Esophagus (tissue), 2 donors: ENCODE data around the gene ZNF536. TPM values are rescaled to one million over a fixed set of nuclear protein-coding genes. Genes with fewer than 3 reads are reported as not detected.

Source experiments
- H3K27ac ChIP-seq, 2 donors: one replicate each; pipeline ENCODE4 v1.5.1; 2013; ENCODE audit warnings: low read depth in 2 of 2, mild to moderate bottlenecking in 2 of 2, inconsistent platforms in 1 of 2, low read length in 1 of 2, moderate library complexity in 1 of 2
- H3K27me3 ChIP-seq, 2 donors: one replicate each; pipeline ENCODE4 v1.6.1; 2013; ENCODE audit warnings: low read length in 2 of 2, control low read depth in 1 of 2, mild to moderate bottlenecking in 1 of 2; ENCODE audit not compliant: insufficient read depth in 2 of 2, control insufficient read depth in 1 of 2
- H3K36me3 ChIP-seq, 2 donors: one replicate each; pipeline ENCODE4 v1.6.1; 2013; ENCODE audit warnings: low read length in 1 of 2; ENCODE audit not compliant: control insufficient read depth in 2 of 2, insufficient read depth in 2 of 2
- H3K4me1 ChIP-seq, 2 donors: one replicate each; pipeline ENCODE4 v1.6.1; 2013; ENCODE audit warnings: low read length in 1 of 2; ENCODE audit not compliant: control insufficient read depth in 2 of 2, insufficient read depth in 2 of 2
- H3K4me3 ChIP-seq, 2 donors: one replicate each; pipeline ENCODE4 v1.5.1; 2013; ENCODE audit warnings: low read length in 2 of 2, mild to moderate bottlenecking in 2 of 2, low read depth in 1 of 2, moderate library complexity in 1 of 2
- H3K9me3 ChIP-seq, 2 donors: one replicate each; pipeline ENCODE4 v1.6.1; 2013; ENCODE audit warnings: mild to moderate bottlenecking in 2 of 2, low read depth in 1 of 2, low read length in 1 of 2, moderate library complexity in 1 of 2; ENCODE audit not compliant: control insufficient read depth in 2 of 2, insufficient read depth in 1 of 2
- WGBS, 2 donors: extraction: QIAGEN DNeasy Blood & Tissue Kit; methylation state at CpG; one replicate each; pipeline ENCODE4 v1.1.7; 2013; 5-methylcytosine and 5-hydroxymethylcytosine counted together
- polyA plus RNA-seq, 2 donors: library from polyadenylated mRNA; stranded (reverse); fragments of 200-250 nt; gene quantifications; one replicate each; pipeline ENCODE4 v1.2.3, GENCODE V29; 2013
- donor health status: healthy with polysubstance abuse.
- donor health status: Bipolar disorder and iron deficiency.

ZNF536 gene
- polyA plus RNA-seq: under 1 TPM; 0.53 to 0.57 TPM

GRCh38 chr19:30371960-30372824, at the start of gene ZNF536:
ZNF536 (plus strand) TSS chr19:30372384; CDS start chr19:30443563, 71,179 bp downstream.
- Histone ChIP-seq H3K36me3 (no peaks in the 10 kb centered on the region), H3K4me3 (no peak within 1 kb of the TSS), H3K4me1 (peaks cover 0 to 2% of the 10 kb centered on the region in 2 donors), H3K27me3 (peaks cover 0 to 3% of the 10 kb centered on the region in 2 donors), H3K9me3 (no peaks in the 10 kb centered on the region), H3K27ac (no peak within 1 kb of the TSS)
- 59 to 63% methylated on average over 9 of the region's 9 CpGs for WGBS, 2 donors

GRCh38 chr19:30322641-30323320, 49.4 kb upstream of the ZNF536 start:
- H3K9me3 ChIP-seq: no peaks in the 10 kb centered on the region
- H3K4me3 ChIP-seq: no peak overlapping the region
- 75 to 83% methylated on average over 6 of the region's 6 CpGs for whole genome bisulfite sequencing, 2 donors
- peaks cover 0 to 2% of the 10 kb centered on the region in 2 donors for H3K4me1 ChIP-seq
- H3K27me3 ChIP-seq: no peaks in the 10 kb centered on the region
- no peak overlapping the region for H3K27ac ChIP-seq
- H3K36me3 ChIP-seq: no peaks in the 10 kb centered on the region

GRCh38 chr19:30323904-30324303, 48.3 kb upstream of the ZNF536 start:
- no peaks in the 10 kb centered on the region for H3K36me3 ChIP-seq

GRCh38 chr19:30324982-30325381, 47.2 kb upstream of the ZNF536 start:
- no peaks in the 10 kb centered on the region for H3K9me3 ChIP-seq
- 83 to 86% methylated on average over 7 of the region's 7 CpGs for WGBS, 2 donors
- peaks cover 0 to 2% of the 10 kb centered on the region in 2 donors for H3K4me1 ChIP-seq
- H3K27ac ChIP-seq: no peak overlapping the region
- H3K4me3 ChIP-seq: no peak overlapping the region
- H3K36me3 ChIP-seq: no peaks in the 10 kb centered on the region
- no peaks in the 10 kb centered on the region for H3K27me3 ChIP-seq

More at GRCh38 chr19:30323904-30324303, 48.3 kb upstream of the ZNF536 start:
- Histone ChIP-seq H3K27me3 (no peaks in the 10 kb centered on the region), H3K27ac (no peak overlapping the region), H3K9me3 (no peaks in the 10 kb centered on the region), H3K4me3 (no peak overlapping the region), H3K4me1 (peaks cover 0 to 2% of the 10 kb centered on the region in 2 donors)

- H3K27ac ChIP-seq: no peak overlapping the region
- no peaks in the 10 kb centered on the region for H3K27me3 ChIP-seq
- WGBS, 2 donors: 56 to 59% methylated on average over 12 of the region's 12 CpGs
- H3K36me3 ChIP-seq: no peaks in the 10 kb centered on the region
- H3K4me3 ChIP-seq: no peak overlapping the region
- H3K4me1 ChIP-seq: peaks cover 0 to 2% of the 10 kb centered on the region in 2 donors
- no peaks in the 10 kb centered on the region for H3K9me3 ChIP-seq
Observed at GRCh38 chr19:30325676-30326392, 46.4 kb upstream of the ZNF536 start.

- H3K9me3 ChIP-seq: no peaks in the 10 kb centered on the region
- no peaks in the 10 kb centered on the region for H3K27me3 ChIP-seq
- H3K4me3 ChIP-seq: no peak overlapping the region
- peaks cover 0 to 2% of the 10 kb centered on the region in 2 donors for H3K4me1 ChIP-seq
- H3K36me3 ChIP-seq: no peaks in the 10 kb centered on the region
- H3K27ac ChIP-seq: no peak overlapping the region
- 67 to 75% methylated on average over 11 of the region's 11 CpGs for WGBS, 2 donors
Observed at GRCh38 chr19:30326393-30326710, 45.8 kb upstream of the ZNF536 start.

- H3K36me3 ChIP-seq: no peaks in the 10 kb centered on the region
- H3K4me1 ChIP-seq: peaks cover 0 to 2% of the 10 kb centered on the region in 2 donors
- no peaks in the 10 kb centered on the region for H3K27me3 ChIP-seq
- no peak overlapping the region for H3K27ac ChIP-seq
- WGBS, 2 donors: 88% methylated on average over 3 of the region's 3 CpGs
- no peaks in the 10 kb centered on the region for H3K9me3 ChIP-seq
- no peak overlapping the region for H3K4me3 ChIP-seq
Observed at GRCh38 chr19:30327331-30327730, 44.9 kb upstream of the ZNF536 start.

- no peaks in the 10 kb centered on the region for H3K36me3 ChIP-seq
- no peak overlapping the region for H3K27ac ChIP-seq
- no peaks in the 10 kb centered on the region for H3K27me3 ChIP-seq
- H3K4me3 ChIP-seq: no peak overlapping the region
- peaks cover 0 to 2% of the 10 kb centered on the region in 2 donors for H3K4me1 ChIP-seq
- no peaks in the 10 kb centered on the region for H3K9me3 ChIP-seq
- 91 to 95% methylated on average over 3 of the region's 3 CpGs for WGBS, 2 donors
Observed at GRCh38 chr19:30328096-30328495, 44.1 kb upstream of the ZNF536 start.

- WGBS, 2 donors: 59 to 60% methylated on average over 4 of the region's 4 CpGs
- Histone ChIP-seq H3K36me3 (no peaks in the 10 kb centered on the region), H3K9me3 (peaks cover 0 to 4% of the 10 kb centered on the region in 2 donors), H3K4me1 (peaks cover 0 to 4% of the 10 kb centered on the region in 2 donors), H3K27me3 (no peaks in the 10 kb centered on the region), H3K4me3 (no peak overlapping the region), H3K27ac (no peak overlapping the region)
Observed at GRCh38 chr19:30330266-30330665, 41.9 kb upstream of the ZNF536 start.
